Dedifferentiated amniotic fluid mesenchymal stem cell (primary cell): ENCODE results near the gene TTC9B.
"Not testable (repeated sequence)": the region's sequence is repeated elsewhere in the genome, so short reads cannot be mapped to it uniquely, and the experiment has no call there.

Experiments
- DNase-seq: peaks from one replicate; pipeline ENCODE4 v3.0.0-alpha.2; 2016; ENCODE audit errors: extremely low spot score

TTC9B gene

DNA sequence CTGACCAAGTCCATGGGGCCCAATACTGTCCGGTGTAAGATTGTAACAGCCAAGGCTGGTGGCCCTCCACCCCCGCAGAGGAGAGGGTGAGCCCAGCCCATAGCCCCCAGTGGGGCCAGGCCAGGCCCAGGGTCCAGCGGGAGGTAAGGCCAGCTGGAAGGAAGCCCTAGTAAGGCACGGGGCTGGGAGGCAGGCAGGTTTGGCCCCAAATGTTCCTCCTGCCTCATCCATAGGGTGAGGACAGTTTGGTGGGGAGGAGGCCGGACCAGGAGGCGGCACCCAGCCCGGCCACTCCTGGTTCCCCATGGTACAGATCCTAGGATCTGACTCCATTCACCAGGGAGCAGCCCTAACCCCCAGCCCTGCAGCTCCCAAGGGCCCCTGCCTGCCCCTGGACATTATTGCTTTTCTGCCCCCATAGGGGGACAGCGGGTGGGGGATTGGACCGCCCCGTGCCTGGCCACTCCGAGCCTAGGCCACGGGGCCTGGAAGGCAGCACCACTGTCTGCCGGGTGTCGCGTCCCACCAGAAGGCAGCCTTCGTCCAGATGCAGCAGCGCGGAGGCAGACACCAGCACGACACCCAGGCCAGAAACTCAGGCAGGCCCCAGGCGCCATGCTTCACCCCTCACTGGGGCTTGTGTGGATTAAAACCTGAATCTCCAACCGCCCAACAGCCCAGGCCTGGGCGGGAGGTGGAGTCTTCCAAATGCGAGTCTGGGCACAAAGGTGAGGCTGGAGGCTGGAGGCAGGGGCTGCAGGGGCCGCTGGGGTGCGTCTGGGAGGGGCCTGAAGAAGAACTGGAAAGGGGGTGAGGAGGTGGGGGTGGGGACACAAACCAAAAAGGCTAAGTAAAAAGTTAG is 15.0 kb upstream of the TTC9B start:
- DNase-seq: no peak

DNA sequence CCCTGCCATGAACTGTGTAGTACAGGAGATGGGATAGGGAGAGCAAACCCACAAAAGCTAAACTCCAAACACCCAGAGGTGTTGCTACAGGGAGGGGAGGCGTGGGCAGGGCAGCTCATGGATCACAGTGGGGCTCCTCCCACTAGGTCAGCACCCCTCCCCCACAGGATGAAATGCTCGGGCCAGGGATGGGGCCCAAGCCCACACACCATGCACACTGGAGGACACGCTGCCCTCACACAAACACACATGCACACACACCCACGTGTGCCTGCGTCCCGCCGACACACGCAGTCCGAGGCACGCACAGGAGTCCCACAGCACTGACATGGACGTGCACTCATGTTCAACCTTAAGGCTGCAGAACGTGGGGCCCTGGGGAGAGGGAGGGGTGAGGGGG is 14.3 kb upstream of the TTC9B start:
- DNase-seq: no peak

DNA sequence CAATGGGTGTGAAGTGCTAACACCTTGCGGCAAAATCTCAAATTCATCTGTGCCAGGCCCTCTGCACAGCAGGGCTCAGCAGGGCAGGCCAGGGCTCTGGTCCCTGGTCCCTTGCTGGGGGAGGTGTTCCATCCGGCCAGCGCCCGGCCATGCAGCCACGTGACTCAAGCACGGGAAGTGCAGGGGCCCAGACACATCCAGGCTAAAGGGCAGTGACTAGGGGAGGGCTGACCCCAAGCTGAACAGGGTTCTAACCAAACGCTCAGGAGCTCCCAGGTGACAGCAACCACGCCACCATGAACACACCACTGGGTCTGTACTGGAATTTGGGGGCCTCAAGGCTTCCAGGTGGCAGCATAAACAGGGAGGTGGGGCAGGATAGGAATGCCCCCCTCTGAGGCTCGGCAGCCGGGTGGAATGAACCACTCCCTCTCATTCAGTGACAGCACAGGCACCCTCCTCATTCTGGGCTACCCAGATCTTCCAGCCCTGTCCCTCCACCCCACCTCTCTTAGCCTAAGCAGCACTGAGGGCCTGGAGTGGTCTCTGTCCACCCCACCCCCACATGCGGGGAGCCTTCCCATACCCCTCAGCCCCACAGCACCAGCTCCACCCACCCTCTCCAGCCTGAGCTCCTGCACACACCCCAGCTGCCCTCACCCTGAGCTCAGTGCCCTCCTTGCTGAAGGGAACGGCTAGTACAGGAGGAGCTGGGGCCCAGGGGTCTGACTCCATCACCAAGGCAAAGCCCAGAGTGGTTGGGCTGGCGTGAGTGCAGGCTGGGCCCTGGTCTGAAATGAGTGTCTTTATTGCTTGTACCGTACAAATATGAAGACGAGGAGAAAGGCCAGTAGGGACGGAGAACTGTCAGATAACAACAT is 13.6 kb upstream of the TTC9B start:
- no peak for DNase-seq

DNA sequence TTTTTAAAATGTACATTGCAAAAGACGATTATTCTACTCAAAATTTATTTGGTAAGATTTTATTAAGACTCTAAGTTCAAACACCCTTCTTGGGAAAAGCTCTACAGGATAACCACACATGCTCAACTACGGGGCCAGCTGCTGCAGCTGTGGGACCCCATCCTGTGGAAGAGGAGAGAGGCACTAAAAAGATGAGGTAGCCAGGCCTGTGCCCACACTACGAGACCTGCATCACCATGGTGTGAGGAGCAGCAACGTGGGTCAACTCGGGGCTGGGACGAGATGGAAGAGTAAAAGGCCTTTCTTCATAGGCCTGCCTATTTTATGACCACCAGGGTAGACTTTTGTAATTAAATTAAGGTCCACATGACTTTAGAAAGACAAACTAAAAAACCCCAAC is 12.9 kb upstream of the TTC9B start:
- DNase-seq: no peak

DNA sequence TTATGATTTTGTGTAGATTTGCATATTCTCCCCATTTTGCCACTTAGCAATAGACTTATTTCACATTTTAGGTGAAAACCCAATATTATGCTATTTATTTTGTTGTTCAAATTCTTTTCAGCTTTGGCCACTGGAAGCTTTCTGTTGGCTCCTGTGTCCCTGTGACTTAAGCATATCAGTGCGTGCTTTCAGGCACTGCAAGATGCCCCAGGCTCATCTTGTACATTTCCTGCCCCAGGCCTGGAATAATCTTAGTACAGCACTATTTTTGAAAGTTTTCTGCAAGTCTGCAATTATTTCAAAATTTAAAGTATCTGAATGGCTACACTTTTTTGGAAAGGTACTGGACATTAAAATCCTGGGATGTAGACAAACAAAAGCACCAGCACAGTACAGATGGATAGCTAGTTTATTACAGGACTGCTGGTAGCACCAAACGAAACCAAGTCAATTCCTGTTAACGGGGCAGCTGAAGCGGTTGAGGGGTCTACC is 11.8 kb upstream of the TTC9B start:
- no peak for DNase-seq

DNA sequence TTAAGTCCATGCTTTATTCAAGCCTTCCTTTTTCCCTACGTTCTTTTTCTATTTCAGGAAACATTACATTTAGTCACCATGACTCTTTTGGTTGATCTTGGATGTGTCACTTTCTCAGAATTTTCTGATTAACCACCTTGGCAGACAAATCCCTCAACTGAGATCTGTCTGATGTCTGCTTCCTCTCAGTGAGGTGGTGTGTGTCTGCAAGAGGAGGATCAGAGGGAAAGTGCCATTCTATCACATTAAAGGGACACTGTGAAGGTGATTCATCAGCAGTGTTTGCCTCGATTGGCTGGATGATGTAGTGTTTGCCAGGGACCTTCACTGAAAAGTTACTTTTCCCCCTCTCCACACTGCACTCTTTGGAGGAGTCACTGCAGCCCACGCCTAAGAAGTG is 11.3 kb upstream of the TTC9B start:
- no peak for DNase-seq

DNA sequence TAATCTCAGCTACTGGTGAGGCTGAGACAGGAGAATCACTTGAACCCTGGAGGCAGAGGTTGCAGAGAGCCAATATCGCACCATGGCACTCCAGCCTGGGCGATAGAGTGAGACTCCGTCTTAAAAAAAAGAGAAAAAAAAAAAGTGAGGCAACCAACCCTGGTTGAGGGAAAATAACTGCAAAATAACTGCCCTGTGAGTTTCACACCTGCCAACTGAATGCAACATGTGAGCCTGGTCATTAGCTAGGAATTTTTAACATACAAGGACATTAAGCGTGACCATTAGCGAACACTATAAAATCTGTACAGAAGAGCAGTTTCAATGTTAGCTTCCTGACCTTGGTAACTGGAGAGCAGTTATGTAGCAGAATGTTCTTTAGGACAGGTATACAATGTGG is 10.7 kb upstream of the TTC9B start:
- no peak for DNase-seq

DNA sequence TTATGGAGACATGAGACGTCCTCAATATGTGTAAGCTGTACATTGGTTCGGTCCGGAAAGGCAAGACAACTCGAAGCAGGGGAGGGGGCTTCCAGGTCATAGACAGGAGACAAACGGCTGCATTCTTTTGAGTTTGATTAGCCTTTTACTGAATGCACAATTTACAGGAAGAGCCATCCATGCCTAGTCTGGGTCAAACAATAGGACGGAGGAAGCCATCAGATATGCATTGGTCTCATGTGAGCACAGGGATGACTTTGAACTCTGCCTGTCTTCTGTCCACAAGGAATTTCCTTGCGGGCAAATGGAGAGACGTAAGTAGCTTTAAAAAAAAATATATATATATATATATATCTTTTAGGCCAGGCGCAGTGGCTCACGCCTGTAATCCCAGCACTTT is 10.2 kb upstream of the TTC9B start:
- DNase-seq: no peak

DNA sequence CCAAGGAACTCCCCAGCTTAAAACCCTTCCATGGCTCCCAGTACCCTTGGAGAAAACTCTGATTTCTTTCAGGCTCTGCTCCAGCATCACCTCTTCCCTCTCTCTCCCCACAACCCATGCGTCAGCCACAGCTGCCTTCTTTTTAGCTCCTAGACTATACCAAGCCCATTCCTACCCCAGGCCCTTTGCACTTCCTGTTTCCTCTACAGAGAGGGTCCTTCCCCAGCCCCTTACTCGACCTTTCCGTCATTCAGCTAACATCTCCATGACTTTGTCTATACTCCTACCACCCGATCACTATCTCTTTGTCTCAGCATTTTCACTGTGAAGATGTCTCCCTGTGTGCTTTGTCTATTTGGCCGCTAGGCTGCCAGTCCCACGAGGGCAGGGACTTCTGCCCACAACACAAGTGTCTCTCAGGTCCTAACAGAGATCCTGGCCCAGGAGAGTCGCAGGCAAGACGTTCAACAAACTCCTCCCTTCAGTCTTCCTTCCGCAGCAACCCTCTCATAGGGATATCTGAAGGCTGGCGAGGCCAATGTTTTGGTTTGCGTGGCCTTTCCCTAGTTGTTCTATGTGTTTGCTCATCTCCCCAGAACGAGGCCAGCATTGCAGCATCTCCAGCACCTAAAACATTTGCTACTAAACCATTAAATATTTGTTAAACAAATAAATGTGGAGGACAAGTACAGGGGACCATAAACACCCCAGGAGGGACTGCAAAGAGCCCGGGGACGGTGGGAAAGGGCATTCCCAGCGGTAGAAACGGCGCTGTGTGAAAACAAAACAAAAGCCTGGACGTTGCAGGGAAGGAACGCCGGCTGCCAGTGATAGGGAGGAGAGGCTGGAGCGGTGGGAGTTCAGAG is 7.5 kb upstream of the TTC9B start:
- no peak for DNase-seq

DNA sequence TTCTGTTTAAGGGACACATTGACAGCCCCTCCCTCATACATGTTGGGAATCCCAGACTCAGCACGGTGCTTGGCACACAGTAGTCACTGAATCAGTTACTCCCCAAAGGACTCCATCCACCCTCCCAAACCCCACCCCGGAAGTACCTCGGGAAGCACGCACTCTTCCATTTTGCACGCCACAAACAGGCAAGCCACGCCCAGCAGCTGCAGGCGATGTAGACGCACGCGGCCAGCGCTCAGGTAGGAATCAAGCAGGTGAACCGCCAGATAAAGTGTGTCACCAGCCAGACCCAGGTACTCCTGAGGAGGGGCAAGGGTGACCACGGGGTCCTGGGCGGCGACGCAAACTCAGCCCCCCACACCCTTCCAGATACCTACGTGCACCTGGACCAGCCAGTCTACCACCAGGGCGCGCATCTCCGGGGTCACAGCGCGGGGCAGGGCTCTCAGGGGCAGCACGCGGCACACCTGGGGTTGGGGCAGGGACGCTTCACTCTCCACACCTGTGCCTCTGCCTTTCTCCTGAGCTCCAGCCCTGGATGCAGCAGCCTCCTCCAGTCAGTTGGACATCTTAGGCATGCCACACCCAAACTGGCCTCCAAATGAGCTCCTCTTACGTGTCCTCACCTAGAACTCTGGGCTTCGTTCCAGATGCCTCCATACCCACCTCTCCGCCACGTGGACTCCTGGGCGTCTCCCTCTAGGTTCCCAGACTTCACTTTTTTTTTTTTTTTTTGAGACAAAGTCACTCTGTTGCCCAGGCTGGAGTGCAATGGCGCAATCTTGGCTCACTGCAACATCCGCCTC is 6.4 kb upstream of the TTC9B start:
- DNase-seq: no peak

DNA sequence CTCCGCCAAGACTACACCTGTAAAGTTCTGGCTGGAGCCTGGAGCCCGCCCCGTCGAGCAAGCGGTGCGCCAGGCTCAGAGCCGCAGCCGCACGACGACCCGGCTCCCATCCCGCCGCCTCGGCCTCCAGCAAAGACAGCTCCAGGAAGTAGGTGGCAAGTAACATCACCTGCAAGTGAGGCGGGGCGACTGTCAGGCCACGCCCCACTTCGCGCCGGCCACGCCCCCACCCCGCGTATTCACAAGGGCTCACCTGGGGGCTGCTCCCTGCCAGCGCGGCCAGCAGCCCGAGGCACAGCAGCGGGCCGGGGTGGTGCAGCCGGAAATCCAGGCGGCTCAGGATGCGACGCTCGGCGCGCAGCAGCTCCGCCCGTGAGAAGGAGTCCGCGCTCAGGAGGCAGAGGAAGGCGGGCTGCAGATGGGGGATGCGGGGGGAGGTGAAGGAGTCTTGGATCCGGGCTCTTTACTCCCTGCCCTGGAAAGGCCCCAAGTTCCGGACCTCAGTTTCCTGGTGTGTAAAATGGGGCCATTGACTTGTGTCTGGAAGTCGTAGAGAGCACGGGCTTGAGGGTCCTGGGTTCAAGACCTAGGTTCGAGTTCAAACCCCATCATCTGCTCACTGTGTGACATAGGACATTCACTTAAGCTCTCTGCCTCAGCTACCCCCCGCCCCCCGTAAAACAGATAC is 5.1 kb upstream of the TTC9B start:
- no peak for DNase-seq

DNA sequence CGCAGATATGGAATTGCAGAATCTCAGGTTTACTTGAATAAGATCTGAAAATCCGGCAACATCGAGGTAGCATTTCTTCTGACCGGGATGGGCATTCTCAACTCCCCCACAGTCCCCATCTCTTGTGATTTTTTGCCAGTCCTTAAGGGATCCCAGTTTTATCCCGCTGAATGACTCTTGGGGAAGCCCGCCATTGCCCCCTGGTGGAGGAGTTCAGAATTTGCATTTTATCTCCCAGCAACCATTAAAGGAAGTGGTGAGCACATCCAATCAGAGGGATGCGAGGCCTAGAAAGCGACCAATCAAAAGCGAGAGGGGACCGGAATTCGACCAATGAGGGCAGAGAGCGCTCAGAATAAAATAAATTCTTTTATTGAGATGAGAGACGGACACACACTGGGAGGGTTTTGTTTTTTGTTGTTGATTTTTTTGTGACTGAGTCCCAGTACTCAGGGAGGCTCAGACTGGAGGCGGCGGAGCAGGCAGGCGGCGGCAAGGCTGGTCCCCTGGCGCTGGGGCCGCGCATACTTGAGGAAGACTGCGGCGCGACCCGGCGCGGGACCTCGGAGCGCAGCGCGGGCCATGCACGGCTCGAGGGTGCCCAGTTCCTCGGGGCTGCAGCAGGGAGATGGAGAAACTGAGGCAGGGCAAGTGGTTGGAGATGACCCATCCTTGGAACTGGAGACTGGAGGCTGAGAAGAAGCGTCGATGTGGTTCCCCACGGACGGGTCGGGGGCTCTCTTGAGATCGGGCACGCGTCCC is 3.9 kb upstream of the TTC9B start:
- DNase-seq: peak; percentile 87

DNA sequence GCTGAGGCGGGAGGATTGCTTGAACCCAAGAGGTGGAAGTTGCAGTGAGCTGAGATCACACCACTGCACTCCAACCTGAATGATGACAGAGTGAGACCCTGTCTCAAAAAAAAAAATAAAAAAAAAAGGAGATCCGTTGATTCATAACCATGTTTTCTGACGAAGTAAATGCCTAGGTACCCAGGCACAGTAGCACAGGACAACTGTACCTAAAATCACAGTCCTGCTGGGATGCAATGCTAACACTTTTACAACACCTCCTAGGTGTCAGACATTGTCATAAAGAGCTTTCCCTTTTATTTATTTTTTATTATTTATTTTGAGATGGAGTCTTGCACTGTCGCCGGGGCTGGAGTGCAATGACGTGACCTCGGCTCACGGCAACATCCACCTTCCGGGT is 2.5 kb upstream of the TTC9B start:
- DNase-seq: no peak

DNA sequence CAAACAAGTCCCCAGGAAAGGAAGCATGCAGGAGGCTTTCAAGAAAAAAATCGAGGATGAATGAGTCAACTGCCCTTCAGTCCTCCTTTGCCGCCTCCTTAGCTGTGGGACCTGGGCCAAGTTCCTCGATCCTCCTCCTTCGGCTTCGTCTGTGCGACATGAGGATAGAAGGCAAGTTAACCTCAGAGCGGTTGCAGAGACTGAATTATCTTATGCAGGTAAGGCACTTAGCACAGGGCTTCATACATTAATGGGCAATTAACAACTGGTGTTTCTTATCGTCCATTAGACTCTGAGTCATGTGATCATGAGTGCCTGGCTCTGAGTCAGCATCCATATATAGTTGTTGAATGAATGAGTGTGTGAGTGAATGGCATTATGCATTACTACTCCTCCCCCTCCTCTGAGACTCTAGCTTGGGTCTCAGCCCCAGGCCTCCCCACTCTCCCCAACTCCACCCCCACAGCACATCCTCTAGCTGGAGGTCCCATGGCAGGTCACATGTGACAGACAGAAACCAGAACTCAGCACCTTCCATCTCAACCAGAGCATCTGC is 1.6 kb upstream of the TTC9B start:
- no peak for DNase-seq

DNA sequence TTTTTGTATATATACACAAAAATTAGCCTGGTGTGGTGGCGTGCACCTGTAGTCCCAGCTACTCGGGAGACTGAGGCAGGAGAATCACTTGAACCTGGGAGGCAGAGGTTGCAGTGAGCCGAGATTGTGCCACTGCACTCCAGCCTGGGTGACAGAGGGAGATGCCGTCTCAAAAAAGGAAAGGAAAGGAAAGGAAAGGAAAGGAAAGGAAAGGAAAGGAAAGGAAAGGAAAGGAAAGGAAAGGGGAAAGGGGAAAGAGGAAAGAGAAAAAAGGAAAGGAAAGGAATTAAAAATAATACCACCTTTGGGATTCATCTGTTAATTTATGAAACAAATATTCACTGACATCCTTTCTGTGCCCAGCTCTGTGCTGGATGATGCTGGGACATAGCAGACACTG is 845 bp upstream of the TTC9B start:
- DNase-seq: not testable (repeated sequence)

DNA sequence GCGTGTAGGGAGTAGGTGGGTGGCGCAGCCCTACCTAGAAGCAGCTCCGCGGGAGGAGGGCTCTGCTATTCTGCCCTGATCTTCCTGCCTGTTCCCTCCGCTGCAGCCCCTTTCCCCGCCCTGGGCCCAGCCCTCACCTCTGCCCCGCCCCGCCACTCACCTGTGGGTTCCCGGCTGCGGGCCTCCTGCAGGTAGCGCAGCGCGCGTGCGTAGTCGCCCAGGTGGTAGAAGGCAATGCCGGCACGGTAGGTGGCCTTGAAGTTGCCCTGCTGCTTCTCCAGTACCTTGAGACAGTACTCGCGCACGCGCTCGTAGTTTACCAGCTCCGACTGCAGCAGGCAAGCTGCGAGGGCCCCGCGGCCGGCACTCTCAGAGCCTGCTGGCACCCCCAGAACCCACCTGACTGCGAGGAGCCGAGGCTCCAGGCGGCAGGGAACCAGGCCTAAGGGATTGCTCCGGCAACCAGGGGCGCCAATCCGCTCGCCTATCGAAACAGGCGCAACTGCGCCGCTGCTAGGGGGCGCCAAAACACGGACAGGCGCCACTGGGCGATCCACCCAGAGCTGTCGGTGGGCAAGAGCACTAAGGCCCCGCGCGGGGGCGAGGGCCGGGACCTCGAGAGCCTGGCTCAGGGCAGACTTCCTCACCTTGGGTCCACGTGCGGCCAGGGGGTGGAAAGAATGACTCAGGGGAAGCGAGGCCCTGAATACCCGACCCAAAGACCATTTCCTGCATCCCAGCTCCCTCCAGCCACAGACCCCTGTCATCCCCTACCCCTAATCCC is 965 bp downstream of the TTC9B start:
- DNase-seq: no peak

DNA sequence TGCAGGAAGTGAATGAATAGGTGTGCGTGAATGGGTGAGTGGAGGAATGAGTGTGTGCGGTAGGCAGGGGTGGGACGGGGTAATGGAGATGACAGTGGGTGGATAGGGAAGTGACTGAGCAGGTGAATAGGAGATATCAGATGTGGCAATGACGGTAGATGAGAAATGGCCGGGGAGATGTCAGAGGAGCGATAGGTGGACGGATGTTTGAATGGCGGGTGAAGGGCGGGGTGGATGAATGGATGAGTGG is 1.5 kb downstream of the TTC9B start:
- DNase-seq: no peak

DNA sequence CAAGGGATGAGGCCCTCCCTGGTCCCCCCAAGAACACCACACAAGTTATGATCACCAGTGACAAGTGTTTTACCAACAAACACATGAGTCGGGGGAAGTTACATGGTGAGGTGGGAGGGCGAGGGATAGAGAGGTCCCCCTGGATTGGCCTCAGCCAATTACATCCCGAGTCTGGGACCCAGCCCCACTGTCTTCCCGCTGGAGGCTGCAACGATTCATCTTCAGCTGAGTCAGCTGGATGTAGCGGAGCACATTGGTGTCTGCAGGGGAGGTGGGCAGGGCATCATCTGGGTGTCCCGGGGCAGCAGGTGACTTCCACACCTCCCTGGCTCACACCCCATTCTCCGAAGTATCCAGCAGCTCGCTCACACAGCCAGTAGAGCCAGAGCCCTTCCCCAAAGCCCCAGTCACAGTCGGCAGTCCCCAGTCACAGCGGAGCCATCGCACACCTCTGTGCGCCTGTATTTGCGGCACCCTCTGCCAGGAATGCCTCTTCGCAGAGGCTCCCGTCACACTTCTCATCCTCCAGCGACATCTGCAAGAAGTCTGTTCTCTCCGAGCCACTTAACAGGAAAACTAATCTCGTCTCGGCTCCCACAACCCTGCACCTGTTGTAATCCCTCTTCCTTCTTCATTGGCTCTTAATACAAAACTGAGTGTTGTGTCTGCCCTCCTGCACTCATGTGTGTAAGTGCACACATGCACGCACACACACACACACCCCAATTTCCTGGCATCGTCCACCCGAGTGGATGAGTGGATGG is 2.0 kb downstream of the TTC9B start:
- no peak for DNase-seq
